GM19239 (cell line): ENCODE data around the gene SEMA5B.

Experiments used
- DNase-seq: peaks from one replicate; pipeline ENCODE4 v3.0.0; 2011; ENCODE audit warnings: low spot score; ENCODE audit not compliant: insufficient read length
- FAIRE-seq: peaks from 2 replicates; lab custom pipeline; 2011; peaks lifted over from hg19 to GRCh38; lab: Jason Lieb, UNC

Gene SEMA5B

DNA sequence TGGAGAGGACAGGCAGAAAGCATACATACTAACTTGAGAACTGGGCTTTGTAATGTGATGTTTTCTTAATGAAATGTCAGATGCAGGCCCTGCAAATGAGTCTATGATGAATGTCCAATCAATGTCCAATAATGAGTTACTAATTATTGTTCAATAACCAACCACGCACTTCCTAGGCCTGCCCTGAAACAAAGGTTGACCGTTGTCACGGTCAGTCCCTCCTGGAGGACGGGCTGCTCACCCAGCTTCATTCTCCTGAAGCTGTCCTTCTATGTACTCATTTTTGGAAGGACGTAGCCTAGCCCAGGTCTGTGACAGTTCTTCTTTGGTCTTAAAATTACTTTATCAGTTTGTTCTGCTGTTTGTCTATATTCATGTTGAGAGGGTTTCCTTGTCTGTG is 30.9 kb upstream of the SEMA5B start:
- FAIRE-seq (no peak), DNase-seq (no peak)

- no peak for FAIRE-seq
These were observed 27.8 kb upstream of the SEMA5B start for GRCh38 chr3:123055352-123055751.

DNA sequence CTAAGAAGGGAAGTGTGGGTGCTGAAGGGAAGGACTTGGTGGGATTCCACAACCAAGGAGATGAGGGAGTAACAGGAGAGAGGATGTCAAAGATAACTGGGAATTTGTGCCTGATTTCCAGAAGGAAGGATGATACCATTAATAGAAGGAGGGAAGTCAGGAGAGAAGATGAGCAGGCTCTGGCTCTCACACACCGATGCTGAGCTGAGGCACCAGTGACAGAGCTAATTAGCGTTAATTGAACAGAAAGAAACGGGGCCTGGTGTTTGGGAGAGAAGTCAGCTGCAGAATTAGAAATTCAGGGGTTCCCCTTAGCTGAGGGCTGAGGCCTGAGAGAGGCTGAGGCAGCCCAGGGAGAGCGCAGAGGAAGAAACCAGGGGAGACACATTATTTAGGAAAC is 27.4 kb upstream of the SEMA5B start:
- DNase-seq (no peak), FAIRE-seq (no peak)

More at GRCh38 chr3:123055352-123055751, 27.8 kb upstream of the SEMA5B start:
- DNase-seq: no peak

DNA sequence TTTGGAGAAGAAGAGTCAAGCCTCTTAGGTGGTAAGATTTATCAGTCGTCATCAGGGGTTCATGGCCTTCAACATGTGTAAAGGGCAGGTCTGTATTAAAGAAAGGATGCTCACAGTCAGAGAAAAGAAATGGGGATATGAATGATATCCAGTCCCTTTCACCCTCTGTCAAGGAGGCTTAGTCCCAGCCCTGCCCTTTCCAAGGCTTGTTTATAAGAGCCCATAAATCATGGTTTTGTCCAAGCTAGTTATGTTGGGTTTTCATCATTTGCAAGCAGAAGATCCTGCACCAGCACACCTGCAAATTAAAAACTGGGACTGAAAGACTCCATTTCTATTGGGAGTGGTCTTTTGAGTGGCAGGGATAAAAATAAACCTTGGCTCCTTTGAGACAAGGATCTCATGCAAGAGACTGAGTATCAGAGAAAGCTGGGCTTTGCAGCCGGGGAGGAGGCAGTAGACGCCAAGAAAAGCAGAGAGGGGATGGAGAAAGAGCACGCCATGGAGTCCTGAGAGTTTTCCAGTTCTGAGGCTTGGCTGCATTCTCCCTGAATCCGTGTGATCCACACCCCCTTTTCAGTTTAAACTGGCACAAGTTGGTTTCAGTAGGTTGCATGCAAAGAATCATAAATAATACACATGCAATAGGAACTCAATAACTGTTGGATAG is 26.7 kb upstream of the SEMA5B start:
- FAIRE-seq (no peak), DNase-seq (no peak)

- FAIRE-seq (no peak), DNase-seq (no peak)
These were observed 25.5 kb upstream of the SEMA5B start for GRCh38 chr3:123053107-123053506.

DNA sequence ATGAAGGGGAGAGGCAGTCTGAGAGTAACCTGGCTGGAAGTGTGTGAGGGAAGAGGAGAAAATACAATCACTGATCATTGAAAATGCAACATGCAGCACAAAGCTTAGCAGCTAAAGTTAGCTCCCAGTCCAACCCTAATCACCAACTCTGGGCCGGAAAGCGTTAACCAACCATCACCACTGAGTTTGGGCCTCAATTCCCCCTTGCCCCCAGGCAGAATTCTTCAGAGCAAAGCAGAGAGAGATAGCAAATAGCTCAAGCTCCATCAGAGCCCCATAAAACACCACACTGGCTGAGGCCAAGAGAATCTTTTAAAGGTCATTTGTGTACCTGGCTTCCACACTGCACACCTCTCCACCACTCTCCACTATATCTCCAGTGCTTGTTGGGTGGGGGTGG is 23.1 kb upstream of the SEMA5B start:
- no peak for FAIRE-seq

GRCh38 chr3:123048480-123049237 is 21.1 kb upstream of the SEMA5B start:
- no peak for FAIRE-seq
- DNase-seq: no peak

More for the DNA sequence above, 23.1 kb upstream of the SEMA5B start:
- DNase-seq: no peak

DNA sequence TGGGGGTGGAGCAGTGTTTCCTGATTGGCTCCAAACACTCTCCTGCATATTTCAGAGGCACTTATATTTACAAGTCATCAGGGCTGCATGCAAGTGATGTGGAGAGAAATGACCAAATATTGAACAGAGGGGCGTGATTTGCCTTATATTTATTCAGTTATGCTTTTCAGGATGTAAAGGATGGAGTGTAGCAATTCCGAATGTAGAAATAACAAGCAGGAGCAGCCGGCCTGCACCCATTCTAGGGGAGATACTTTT is 19.4 kb upstream of the SEMA5B start:
- FAIRE-seq: no peak

GRCh38 chr3:123046262-123047061 is 18.9 kb upstream of the SEMA5B start:
- no peak for FAIRE-seq
- no peak for DNase-seq

More for the DNA sequence above, 19.4 kb upstream of the SEMA5B start:
- no peak for DNase-seq

GRCh38 chr3:123044981-123045763 is 17.6 kb upstream of the SEMA5B start:
- DNase-seq (no peak), FAIRE-seq (no peak)

DNA sequence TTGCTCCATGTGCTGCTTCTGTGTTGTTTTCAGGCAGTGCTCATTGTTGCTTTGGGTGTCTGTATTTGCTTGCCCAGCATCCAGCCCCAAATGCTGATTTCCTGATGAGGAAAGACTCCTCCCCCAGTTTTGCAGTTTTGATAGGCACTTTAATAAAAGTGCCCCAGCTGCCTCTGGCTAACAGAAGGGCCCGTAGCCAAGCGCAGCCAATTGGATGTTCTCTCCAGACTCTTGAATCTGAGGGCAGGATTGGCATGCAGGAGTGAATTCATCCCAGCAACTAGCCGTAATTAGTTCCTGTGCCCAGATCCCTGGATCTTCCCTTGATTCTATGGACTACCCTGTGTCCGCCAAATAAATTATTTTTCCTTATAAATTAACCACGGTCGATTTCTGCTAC is 14.8 kb upstream of the SEMA5B start:
- DNase-seq: no peak

DNA sequence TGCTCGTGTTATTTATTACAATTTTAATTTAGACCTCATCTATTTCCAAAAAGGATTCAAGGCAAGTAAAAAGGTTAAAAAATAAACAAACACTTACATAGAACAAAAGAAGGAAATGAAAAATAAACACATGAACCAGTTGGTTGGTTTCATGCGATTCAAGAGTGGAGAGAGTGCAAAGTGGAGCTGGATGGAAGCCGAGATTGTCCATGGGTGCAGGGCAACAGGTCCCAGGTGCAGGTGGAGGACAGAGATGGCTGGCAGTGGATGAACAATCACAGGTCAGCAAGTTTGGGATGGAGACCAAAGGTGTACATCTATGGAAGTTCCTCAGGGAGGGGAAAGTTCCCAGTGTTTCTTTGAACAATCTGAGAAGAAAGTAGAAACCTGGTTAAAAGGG is 11.6 kb upstream of the SEMA5B start:
- no peak for DNase-seq
- no peak for FAIRE-seq

More for the DNA sequence above, 14.8 kb upstream of the SEMA5B start:
- FAIRE-seq: no peak

DNA sequence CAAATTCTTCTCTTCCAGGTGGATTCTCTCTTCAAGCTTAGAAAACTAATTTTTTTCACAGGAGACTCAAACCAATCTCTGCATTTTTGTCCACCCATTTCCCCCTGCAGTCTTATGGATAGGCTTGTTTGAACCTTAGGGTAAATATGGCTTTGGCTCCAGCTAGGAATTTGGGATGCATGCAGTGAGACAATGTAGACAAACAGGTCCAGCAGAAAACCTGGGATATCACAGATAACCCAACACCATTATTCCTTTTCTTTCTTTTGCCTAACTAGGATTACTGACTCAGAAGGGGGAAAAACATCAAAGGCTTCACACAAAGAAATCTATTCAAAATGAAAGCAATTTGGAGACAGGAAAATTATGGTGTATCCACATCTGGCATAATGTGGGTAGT is 11.2 kb upstream of the SEMA5B start:
- FAIRE-seq (no peak), DNase-seq (no peak)

DNA sequence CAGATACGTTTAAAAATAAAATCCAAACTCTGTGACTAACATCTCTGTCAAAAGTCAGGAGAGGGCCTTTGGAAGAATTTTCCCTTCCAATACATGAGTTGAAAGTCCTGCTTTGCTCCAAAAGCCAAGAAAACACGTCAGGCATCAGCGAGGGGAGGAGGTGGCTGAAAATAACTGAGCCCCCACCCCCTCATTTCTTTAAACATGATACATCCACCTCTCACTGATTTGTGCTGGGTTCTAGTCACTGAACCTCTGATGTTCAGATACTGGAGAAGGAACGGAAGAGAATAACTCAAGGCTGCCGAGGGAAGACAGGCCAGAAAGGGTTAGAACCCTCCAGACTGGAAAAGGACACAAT is 9.4 kb upstream of the SEMA5B start:
- FAIRE-seq: no peak
- DNase-seq: no peak

DNA sequence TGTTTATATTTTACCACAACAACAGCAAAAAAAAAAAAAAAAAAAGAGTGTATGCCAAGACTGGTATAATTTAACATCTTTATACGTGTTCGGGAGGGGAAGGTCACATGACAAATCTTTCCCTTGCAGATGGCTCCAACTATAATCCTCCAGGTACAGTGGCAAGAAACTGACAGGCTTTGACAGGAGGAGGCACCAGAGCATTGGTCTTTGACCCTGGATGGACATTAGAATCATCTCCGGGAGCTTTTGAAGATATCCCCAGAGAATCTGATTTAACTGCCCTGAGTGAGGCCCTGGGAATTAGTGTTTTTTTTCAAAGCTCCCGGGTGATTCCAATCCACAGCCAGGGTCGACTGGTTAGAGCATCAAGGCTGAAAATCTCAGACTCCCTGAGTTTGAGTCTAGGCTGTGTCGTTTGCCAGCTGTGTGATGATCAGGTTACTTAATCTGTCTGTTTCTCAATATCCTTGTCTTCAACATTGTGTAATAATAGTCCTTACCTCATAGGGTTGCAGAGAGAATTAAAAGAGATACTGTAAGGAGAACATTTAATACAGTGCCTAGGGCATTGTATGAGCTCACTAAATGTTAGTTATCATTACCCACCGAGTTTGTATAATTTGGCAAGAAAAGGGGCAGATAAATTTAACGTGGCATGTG is 8.9 kb upstream of the SEMA5B start:
- no peak for FAIRE-seq
- no peak for DNase-seq

DNA sequence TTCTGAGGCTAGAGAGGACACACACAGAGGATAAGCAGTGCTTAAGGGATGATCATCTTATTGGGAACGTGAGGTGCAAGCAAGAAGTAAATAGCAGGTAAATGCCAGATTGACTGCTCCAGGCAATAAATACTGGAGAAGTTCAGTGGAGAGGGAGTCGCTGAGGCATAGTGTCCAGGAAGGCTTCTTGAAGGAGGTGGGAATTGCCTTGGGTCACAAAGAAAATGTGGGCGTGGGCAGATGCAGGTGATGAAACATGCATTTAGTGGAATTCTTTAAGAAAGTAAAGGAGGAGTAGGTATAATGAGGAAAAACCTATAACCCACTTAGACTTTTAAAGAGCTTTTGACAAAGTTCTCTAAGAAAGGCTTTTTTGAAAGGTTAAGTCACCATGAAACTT is 7.4 kb upstream of the SEMA5B start:
- DNase-seq (no peak), FAIRE-seq (no peak)

DNA sequence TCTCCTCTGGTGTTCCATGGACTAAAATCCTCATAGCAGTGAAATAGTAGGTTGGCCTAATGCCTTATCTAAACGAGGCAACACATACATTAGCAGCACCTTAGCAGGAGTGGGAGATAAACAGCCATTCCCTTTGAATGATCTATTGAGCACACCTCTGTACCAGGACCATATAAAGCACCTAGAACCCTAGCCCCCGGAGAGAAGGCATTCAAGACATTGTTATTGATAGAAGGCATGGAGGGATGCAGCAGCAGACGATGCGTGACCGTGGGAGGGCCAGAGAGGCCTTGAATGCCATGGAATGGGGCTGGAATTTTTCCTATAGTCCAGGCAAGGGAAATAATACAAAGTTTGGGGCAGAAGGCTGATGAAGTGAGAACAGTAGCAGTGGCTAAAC is 6.6 kb upstream of the SEMA5B start:
- FAIRE-seq: no peak
- no peak for DNase-seq

DNA sequence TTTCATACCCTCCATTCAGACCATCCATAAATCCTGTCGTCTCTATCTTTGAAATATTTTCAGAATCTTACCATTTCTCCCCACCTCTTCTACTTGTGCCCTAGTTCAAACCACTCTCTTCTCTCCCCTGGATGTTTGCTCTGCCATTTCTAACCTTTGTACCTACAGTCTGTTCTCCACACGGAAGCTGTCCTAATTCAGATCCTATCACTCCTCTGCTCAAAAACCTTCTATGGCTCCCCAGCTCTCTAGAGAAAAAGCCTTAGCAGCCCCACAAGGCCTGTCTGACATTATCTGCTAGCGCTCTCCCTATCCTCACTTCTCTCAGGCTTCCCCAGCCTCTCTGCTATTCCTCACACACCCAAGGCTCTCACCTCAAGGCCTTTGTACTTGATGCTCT is 4.5 kb upstream of the SEMA5B start:
- no peak for DNase-seq
- FAIRE-seq: no peak

DNA sequence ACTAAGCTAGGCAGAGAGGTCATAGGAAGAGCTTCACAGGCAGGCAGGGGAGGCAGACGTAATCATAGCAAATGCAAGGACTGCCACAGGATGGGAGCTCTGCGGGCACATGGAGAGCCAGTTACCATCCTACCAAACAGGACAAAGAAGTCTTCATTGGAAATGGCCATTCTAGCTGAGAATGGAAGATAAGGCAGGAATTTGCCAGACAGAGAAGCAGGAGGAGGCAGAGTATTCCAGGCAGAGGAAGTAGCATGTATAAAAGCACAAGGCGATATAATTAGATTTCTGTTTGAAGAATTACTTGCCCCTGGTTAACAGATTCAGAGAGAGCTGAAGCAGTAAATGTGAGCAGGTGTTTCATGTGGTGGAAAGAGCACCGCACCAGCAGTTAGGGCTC is 3.5 kb upstream of the SEMA5B start:
- no peak for DNase-seq
- no peak for FAIRE-seq

GRCh38 chr3:123028233-123028828 is 768 bp upstream of the SEMA5B start:
- peak; percentile 66 for DNase-seq

More at GRCh38 chr3:123028233-123028828, 768 bp upstream of the SEMA5B start:
- peak; percentile 89 for FAIRE-seq
